Measurements from ENCODE around the gene TTF1. TPM values are rescaled to one million over a fixed set of nuclear protein-coding genes. Genes with fewer than 3 reads are reported as not detected.
A peak's percentile ranks its signal among the peaks of the same experiment; 100 is the strongest.

Gene TTF1
- total and polyA plus RNA-seq, 2 of the 13 experiments (the other 11 are each of a cell fraction or from before 2014, with no cell fraction given), result 3.4 to 9.8 TPM

GRCh38 chr9:132406554-132407122 is at the start of gene TTF1 (continued):
- TF ChIP-seq, protein P1, sequence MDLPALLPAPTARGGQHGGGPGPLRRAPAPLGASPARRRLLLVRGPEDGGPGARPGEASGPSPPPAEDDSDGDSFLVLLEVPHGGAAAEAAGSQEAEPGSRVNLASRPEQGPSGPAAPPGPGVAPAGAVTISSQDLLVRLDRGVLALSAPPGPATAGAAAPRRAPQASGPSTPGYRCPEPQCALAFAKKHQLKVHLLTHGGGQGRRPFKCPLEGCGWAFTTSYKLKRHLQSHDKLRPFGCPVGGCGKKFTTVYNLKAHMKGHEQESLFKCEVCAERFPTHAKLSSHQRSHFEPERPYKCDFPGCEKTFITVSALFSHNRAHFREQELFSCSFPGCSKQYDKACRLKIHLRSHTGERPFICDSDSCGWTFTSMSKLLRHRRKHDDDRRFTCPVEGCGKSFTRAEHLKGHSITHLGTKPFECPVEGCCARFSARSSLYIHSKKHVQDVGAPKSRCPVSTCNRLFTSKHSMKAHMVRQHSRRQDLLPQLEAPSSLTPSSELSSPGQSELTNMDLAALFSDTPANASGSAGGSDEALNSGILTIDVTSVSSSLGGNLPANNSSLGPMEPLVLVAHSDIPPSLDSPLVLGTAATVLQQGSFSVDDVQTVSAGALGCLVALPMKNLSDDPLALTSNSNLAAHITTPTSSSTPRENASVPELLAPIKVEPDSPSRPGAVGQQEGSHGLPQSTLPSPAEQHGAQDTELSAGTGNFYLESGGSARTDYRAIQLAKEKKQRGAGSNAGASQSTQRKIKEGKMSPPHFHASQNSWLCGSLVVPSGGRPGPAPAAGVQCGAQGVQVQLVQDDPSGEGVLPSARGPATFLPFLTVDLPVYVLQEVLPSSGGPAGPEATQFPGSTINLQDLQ (CRISPR knock-in tag; IDR thresholded peaks at IDR 0.05), result no peak
- no peak for TF ChIP-seq GATAD2A (CRISPR knock-in tag; IDR thresholded peaks at IDR 0.05)
- TF ChIP-seq ZMYM2 (CRISPR knock-in tag; IDR thresholded peaks at IDR 0.05), result no peak
- TF ChIP-seq ZNF3 (CRISPR knock-in tag; IDR thresholded peaks at IDR 0.05), result no peak
- TF ChIP-seq ZNF512 (CRISPR knock-in tag; IDR thresholded peaks at IDR 0.05), result no peak
- TF ChIP-seq TMF1 (CRISPR knock-in tag; IDR thresholded peaks at IDR 0.05; ENCODE audit: low read depth), result no peak
- no peak for TF ChIP-seq ZNF652 (CRISPR knock-in tag; IDR thresholded peaks at IDR 0.05; ENCODE audit: borderline replicate concordance, low read depth)
- TF ChIP-seq ZBTB40 (IDR thresholded peaks at IDR 0.05), result peak; percentile 87
- TF ChIP-seq ZBTB40 (CRISPR knock-in tag; IDR thresholded peaks at IDR 0.05), result 0 out of 2 replicates have a peak, but pooled peaks have one; percentile 28
- TF ChIP-seq, protein P2, sequence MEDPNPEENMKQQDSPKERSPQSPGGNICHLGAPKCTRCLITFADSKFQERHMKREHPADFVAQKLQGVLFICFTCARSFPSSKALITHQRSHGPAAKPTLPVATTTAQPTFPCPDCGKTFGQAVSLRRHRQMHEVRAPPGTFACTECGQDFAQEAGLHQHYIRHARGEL (CRISPR knock-in tag; IDR thresholded peaks at IDR 0.05), result no peak
- no peak for TF ChIP-seq DDIT3 (CRISPR knock-in tag; IDR thresholded peaks at IDR 0.05)
- TF ChIP-seq THYN1 (CRISPR knock-in tag; IDR thresholded peaks at IDR 0.05; ENCODE audit: borderline replicate concordance, low read depth), result no peak
- TF ChIP-seq, protein P3, sequence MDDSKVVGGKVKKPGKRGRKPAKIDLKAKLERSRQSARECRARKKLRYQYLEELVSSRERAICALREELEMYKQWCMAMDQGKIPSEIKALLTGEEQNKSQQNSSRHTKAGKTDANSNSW (CRISPR knock-in tag; IDR thresholded peaks at IDR 0.05; ENCODE audit: borderline replicate concordance), result no peak
- 0 out of 2 replicates have a peak, but pooled peaks have one; percentile 45 for TF ChIP-seq ZNF550 (CRISPR knock-in tag; IDR thresholded peaks at IDR 0.05; ENCODE audit: borderline replicate concordance)
- peak; percentile 79 for TF ChIP-seq KMT2B (CRISPR knock-in tag; IDR thresholded peaks at IDR 0.05)
- no peak for TF ChIP-seq ZBTB7A (CRISPR knock-in tag; IDR thresholded peaks at IDR 0.05)
- peak; percentile 91 for TF ChIP-seq RFX1 (IDR thresholded peaks at IDR 0.05)

Data from HepG2 (cell line).